Anterior cingulate cortex (tissue), 58 donors: ENCODE data around the gene C2orf72.
"Not testable (repeated sequence)": the region's sequence is repeated elsewhere in the genome, so short reads cannot be mapped to it uniquely, and the experiment has no call there.

Experiments
- DNase-seq, 58 donors: peaks; one replicate each; lab custom pipeline; 2025; lab: John Stamatoyannopoulos, UW

Gene C2orf72

GRCh38 chr2:231037202-231037730, at the start of gene C2orf72:
TSS of gene C2orf72 (plus strand) at chr2:231037523. CDS start at chr2:231037566, 43 bp downstream.
- peak in 10 of 58 donors; percentile 31 to 61 (median 38) for DNase-seq

DNA sequence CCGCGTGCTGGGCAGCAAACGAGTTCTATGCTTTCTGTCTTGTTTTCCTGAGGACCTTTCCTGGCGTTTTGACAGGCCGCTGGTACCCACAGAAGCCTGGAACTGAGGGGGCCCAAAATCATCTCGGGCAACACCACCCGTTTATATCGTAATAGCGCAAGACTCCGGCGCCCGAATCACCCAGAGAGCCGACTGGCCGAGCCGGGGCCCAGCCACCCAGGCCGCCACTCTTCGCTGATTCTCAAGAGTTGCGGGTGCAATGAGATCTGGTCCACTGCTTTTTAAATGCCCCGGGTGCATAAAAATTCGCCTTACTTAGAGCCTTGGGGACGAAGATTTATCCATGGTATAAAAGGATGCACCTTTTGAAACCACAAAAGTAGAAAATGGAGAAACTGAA, 47.6 kb upstream of the C2orf72 start:
- no peak for DNase-seq

GRCh38 chr2:230990131-230990898, 47.0 kb upstream of the C2orf72 start:
- DNase-seq: no peak

DNA sequence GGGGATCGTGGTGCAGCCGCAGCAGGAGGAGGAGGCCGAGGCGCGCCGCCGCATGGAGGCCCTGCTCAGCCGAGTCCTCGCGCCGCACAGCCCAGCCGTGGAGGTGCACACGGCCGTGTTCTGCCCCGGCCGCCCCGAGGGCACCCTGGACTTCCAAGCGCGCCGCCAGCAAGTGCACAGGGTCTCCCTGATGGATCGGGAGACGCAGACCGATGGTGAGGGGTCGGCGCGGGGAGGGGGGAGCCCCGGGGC, 46.5 kb upstream of the C2orf72 start:
- DNase-seq: no peak

DNA sequence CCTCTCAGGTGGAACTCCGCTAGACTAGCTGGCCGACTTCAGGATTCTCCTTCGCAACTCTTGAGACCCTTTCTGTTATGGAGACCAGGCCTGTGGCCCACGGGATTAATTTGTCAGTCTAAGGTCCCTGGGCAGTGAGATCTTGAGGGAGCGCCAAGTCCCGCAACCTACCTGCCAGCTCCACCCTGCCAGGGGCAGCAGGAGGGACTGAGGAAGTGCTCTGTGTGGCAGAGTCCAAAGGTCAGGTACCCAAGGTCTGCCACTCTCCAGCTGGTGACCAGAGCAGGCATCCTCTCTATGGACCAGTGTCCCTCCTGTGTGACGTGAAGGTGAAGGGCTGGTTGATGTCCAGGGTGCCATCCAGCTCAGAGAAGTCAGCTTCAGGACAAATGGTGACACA, 45.7 kb upstream of the C2orf72 start:
- DNase-seq: no peak

DNA sequence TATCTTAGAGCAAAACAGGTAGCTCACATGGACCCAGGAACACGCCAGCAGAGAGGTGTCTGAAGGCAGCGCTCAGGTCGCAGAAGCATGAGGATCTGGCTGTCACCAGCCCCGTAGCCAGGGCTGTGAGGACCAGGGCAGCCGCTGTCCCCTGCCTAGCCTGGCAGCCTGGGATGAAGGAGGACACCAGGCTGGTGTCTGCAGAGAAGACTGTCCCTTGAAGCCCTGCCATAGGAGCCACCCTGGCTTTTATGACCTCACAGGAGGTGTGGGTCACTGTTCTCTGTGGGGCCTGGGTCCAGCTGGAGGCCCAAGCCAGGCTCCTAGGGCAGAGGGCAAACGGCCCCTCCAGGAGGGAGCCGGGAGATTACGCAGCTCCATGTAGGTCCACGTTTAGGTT, 41.5 kb upstream of the C2orf72 start, which contains the start of gene SPATA3:
TSS of gene SPATA3 (plus strand) at position 301 of the 400 bp plus-strand sequence. CDS start 113 bp downstream, outside the sequence.
- no peak for DNase-seq

DNA sequence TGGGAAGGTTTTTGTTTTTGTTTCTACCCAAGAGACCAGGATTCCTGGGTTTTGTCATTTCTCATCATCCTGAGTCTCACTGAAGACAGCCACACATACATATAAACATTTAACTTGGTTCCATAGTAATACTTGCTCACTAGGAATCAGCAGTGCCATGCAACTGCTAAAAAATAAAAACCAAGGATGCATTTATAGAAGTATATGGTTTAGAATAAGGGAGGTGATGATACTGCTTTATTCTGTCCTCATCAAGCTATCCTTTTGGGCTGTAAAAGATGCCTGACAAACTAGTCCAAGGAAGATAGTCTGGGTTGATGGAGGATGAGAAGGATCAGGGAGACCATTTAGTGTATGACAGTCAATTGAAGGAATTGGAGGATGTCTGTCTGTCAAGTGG, 40.7 kb upstream of the C2orf72 start:
- no peak for DNase-seq

- no peak for DNase-seq
Measured at GRCh38 chr2:230998882-230999281, 38.4 kb upstream of the C2orf72 start.

GRCh38 chr2:230999477-230999876, 37.8 kb upstream of the C2orf72 start:
- no peak for DNase-seq

- DNase-seq: no peak
Measured at GRCh38 chr2:231000211-231000904, 37.0 kb upstream of the C2orf72 start.

DNA sequence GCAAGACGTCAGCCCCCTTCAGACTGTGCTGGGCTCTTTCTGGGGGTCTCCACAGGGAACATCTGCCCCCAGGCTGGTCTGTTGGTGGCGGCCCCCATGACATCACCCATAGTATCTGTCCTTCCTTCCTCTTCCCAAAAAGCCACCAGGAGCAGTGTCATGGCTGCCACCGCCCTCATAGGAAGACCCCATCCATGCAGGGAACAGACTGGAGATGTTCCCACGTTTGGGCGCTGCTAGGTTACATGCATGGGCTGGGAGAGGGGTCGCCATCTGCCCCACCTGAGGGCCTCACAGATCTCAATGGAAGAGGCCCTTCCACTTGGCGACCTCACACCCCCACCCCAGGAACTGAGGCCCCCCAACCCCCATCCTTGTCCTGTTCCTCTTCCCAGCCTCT, 36.3 kb upstream of the C2orf72 start:
- DNase-seq: no peak

DNA sequence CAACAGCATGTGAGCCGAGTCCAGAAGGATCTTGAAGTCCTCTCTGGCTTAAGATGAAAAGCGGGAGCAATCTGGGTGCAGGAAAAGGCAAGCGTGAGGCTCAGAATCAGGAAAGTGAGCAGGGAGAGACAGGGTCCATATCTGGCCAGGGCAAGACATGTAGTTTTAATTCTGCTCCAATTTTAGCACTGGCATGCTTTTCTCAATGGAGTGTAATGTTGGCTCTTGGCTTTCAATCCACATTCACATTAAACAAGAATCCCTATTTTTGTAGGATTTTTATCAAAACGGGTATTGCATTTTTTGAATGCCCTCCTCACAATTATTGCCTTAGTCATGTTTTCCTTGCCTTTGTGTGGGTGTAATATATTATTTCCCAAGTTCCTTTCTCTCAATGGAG, 35.4 kb upstream of the C2orf72 start:
- no peak for DNase-seq

- no peak for DNase-seq
Measured at GRCh38 chr2:231002641-231003040, 34.7 kb upstream of the C2orf72 start.

GRCh38 chr2:231003186-231003585, 34.1 kb upstream of the C2orf72 start:
- no peak for DNase-seq

GRCh38 chr2:231004930-231005329, 32.4 kb upstream of the C2orf72 start:
- DNase-seq: not testable (repeated sequence)

DNA sequence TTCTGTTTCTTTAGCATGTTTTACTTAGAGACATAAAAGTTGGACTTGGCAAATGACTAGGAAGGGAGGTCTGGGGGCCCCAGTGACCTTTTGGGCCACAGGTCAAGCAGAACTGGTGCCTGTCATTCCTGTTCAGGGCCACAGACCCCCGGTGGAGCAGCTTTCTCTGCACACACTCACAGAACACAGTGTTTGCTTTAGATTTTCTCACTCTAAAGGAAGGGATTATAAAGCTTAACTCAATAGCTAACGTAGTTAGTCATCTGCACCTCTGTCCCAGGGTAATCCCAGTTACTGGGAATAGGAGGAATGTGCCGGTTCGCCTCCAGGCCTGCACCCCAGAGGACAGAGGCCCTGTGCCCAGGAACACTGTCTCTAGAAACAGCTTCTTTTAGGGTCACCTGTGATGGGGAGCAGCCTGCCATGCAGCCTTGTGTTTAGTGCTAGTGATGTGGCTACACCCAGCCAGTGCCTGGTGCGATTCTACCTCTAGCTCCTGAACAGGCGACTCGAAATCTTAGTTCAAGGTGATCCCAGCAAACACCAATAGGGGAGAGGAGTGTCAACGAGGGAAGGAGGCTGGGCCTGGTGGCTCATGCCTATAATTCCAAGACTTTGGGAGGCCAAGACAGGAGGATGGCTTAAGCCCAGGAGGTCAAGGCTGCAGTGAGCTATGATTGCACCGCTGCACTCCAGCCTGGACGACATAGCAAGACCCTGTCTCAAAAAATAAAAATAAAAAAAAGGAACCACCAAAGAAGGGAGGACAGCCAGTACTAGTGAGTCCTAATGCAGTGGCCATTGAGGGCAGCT, 29.8 kb upstream of the C2orf72 start:
- no peak for DNase-seq

GRCh38 chr2:231008131-231008530, 29.2 kb upstream of the C2orf72 start:
- DNase-seq: no peak

DNA sequence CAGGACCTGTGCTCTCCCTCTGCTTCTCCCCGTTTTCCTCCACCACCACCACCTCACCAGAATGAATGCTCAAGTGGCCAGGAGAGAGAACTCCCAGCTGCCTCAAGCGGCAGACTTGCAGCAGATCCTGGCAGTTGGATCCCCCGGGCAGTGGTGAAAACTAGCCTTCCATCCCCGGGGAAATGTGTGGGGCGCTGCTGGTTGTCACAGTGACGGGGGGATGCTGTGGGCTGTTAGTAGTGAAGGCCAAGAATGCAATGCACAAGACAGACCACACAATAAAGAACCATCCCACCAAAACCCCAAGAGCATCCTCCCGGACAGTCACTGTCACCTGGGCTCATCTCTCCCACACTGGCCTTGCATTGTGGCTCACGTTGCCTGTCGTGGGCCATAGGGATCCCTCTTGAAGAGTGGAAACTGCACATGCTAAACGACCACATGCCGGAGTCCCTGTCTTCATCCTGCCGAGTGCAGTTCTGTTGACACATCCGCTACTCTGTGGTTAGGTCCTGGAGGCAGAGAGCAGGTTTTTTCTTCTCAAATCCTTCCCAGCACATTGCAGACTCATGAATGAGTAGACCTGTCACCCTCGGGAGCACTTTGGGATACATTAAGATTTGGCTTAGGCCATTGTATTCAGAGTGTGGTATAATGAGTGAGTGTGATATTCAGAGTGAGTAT, 27.9 kb upstream of the C2orf72 start:
- DNase-seq: peak in 6 of 58 donors; percentile 11 to 28 (median 20)

DNA sequence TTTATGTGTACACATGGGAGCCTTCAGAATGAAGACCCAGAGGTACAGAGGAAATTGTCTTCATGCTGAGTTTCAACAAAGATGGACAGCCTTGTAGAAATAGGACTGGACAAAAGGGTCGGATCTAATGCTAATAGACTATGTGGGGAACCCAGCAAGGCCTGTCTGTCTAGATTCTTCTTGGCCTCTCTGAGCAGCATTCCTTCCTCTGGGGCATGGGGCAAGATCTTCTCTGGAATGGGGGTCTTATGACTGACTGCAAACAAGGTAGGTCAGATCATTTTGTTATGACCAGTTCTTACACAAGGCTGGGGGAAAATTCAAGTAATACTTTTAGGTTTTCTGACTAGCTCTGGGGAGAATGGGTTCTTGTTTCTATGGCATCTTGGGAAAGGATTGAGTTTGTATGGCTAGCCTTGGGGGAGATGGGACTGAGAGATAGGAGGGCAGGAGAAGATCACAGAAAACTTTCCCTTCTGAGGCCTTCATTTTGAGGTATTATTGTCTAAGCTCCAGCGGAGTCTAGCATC, 27.1 kb upstream of the C2orf72 start:
- DNase-seq: no peak

GRCh38 chr2:231011526-231011925, 25.8 kb upstream of the C2orf72 start:
- no peak for DNase-seq
